ENCODE data around the gene SCN9A.
"Not testable (repeated sequence)": the region's sequence is repeated elsewhere in the genome, so short reads cannot be mapped to it uniquely, and the experiment has no call there.

SCN9A gene

GRCh38 chr2:166375736-166376487, at the start of gene SCN9A:
Gene SCN9A, minus strand, starts transcription at chr2:166375944. Its CDS starts 64,188 bp downstream, at chr2:166311756.
- DNase-seq: peak; percentile 75 to 86

DNA sequence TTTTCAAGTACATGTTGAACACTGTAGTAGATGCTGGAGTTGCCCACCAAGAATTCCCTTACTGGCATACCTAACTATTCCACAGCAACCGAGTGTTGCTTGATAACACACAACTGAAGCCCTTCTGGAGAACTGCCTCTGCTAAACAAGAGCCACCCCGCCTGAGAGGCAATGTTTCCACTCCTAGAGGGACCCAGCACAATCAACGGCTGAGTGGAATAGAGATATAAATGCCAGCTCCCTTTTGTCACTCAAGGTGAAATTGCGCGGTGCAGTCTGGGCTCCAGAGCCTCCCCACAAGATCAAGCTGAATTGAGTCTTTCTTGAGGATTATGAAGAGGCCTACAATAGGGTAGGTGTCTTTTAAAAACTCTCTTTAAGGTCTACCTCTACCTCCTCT, 49.1 kb upstream of the SCN9A start:
- DNase-seq: no peak

DNA sequence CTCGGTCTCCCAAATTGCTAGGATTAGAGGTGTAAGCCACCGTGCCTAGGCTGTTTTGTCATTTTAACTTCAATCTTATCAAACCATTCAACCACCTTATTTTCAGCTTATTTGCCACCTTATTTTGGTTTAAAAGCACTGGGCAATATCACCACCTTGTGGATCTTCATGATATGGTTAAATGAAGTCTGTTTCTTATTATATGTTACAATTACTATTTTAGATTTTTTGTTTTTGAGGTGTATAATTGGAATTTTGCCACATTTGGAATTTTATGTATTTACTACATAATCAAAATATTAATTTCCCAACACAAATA, 43.8 kb upstream of the SCN9A start:
- DNase-seq: peak; percentile 1 to 26

GRCh38 chr2:166418853-166419615, 43.3 kb upstream of the SCN9A start:
- no peak for DNase-seq

DNA sequence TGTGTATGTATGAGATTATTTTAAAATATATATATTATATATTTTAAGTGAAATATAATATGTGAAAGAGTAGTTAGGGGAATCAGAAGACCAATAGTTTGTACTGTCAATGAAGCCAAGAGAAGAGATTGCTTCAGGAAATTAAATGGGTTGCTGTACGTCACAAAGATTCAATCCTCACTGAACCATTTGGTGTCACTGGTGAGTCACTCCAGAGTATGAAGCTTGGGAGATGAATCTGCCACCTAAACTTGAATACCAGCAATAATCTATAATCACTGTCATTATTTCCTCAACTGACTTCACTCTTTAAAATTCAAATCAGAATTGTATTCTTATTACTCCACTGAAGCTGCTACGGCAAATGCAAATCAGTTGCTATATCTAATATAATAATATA, 41.9 kb upstream of the SCN9A start:
- DNase-seq: peak; percentile 0 to 17

GRCh38 chr2:166413255-166413654, 37.5 kb upstream of the SCN9A start:
- DNase-seq: no peak

- DNase-seq: no peak
Measured at GRCh38 chr2:166411473-166412230, 35.9 kb upstream of the SCN9A start.

DNA sequence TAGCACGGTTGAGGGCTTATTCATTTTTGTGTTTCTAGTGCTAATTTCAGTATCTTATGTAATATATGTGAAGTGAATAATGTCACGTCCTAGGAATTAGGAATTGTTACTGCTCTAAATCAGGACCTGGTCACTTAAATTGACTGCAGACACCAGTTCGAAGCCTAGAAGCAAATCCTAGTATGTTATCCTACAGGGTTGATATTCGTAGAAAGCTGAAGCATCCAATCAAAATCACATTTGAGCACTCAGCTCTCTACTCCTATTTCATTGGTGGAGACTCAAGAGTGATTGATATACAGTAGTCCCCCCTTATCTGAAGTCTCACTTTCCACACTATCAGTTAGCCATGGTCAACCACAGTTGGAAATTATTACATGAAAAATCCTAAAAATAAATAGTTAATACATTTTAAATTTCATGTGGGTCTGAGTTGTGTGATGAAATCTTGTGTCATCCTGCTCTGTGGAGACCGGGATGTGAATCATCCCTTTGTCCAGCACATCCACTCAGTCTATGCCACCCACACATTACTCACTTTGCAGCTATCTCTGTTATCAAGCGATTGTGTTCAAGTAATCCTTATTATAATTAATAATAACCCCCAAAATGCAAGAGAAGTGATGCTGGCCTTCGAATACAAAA, 35.2 kb upstream of the SCN9A start:
- DNase-seq: no peak

DNA sequence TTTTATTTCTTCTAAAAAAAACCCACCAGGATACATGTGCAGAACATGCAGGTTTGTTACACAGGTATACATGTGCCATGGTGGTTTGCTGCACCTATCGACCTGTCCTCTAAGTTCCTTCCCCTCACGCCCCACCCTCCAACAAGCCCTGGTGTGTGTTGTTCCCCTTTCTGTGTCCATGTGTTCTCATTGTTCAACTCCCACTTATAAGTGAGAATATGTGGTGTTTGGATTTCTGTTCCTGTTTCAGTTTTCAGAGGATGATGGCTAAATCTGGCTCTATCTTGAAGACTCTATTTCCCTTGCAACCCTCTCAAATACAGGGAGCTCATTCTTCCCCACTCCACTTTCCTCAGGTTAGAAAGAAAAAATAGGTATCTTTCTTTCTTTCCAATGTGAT, 32.0 kb upstream of the SCN9A start:
- DNase-seq: not testable (repeated sequence)

DNA sequence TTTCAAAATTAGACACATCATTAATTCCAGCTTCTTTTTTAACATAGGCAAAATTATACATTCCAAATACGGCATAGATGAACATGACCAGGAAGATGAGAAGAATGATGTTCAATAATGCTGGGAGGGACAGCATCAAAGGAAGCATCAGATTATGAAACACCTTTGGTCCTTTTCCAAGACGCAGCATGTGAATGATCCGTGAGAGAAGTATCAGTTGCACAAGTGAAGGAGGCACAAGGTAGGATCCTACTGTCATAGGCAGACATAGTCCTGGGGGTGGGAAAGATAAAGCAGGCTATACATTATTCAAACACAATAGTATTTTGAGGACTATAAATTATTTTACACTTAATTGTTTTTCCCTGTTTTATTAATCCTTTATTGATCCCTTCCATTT, 30.6 kb upstream of the SCN9A start:
- no peak for DNase-seq

- no peak for DNase-seq
Measured at GRCh38 chr2:166405569-166405926, 29.8 kb upstream of the SCN9A start.

DNA sequence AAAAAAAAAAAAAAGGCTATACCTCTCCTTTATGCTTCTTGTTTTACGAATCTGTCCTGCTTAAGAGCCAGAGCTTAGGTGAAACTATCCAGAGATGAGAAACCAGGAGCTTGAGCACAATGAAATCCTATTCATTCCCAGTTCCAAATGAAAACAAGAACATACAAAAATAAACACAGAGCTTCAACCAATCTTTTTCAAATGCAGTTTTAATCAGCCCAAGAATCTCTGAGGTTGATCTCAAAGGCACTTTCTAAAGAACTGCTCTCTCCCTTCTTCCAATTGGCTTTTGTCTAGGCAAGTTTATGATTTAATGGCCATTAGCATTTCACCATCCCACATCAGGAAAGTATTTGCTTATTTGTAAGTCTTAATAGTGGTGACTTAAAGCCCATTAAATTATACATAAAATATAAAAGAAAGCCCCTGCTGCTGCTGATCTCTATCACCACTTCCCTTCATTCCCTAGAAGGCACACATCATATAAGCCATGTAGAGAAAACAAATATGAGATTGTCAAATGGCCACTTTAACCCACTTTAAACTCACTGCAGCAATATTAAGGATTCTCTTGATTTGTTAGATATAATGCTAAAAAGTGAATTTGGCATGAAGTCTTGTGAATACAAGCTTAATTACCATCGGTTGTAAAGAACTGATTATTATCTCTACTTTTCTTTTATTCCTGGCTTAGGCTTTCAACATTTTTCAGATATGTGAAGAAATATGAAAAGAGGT, 29.3 kb upstream of the SCN9A start:
- DNase-seq: no peak

DNA sequence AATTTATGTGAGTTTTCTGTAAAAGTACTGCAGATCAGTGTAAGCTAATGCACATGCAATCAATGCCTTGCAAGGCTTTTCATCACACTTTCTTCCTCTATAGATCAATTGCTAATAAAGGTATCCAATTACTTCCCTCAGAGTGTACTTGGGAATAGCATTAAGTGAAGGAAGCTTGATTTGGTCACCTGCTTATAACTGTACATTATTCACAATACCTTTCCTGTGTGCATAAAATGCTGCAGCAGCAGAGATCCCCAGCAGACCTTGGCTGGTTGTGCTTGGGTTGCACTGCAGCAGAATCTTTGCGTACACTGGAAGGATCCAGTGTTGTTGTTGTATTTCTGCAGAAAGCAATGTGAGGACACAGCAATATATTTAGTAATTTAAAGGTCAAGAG, 18.5 kb upstream of the SCN9A start:
- DNase-seq: no peak

- no peak for DNase-seq
Measured at GRCh38 chr2:166393008-166393407, 17.3 kb upstream of the SCN9A start.

DNA sequence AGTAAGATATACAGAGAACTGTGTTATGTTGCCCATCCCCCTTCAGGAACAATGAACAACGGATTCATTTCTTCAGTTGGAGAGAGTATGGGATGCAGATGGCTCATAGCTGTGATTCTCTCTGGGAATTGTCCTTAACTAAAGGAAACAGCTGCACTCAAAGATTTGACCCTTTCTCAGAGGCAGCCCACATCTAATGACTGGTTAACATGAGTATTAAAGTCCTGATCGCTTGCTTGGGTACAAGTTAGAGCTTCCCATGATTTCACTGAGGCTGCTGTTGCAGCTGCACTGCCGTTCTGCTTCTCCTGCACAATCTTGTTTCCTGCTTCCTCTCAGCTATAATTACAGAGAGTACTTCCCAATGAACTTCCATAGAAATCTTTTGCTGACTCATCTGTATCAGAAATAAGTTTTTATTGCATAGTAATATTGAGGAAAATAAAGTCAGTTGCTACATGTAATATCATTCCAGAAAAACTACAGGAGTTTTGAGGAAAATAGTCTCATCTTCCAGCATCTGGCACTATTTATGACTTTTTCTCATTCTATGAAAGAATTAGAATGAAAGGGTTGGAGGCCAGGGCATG, 12.8 kb upstream of the SCN9A start:
- DNase-seq: no peak

- DNase-seq: no peak
Measured at GRCh38 chr2:166385313-166385712, 9.6 kb upstream of the SCN9A start.

DNA sequence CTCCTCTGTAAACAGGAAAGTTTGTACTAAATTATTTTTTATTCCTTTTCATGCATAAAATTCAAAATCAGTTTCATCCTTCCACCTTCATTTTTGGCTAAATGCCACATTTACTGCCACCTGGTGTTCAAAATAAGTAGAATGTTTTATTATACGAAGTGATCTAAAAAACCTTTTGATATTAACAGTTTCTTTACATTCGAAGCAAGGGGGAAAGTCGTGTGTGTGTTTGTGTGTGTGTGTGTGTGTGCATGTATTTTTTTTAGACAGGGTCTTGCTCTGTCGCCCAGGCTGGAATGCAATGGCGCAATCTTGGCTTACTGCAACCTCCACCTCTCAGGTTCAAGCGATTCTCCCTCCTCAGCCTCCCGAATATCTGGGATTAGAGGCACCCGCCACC, 9.0 kb upstream of the SCN9A start:
- DNase-seq: no peak

DNA sequence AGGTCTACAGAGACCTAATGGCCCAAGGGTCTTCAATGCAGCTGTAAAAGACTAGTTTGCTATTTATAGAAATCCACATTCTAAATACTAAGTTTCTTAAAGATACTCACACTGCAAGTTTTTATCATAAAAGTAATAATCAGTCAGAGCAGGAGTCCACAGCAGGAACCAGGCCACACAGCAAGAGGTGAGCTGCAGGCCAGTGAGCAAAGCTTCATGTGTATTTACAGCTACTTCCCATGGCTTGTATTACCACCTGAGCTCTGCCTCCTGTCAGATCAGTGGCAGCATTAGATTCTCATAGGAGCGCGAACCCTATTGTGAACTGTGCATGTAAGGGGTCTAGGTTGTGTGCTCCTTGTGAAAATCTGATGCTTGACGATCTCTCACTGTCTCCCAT, 6.7 kb upstream of the SCN9A start:
- no peak for DNase-seq

GRCh38 chr2:166380615-166381014, 4.9 kb upstream of the SCN9A start:
- DNase-seq: no peak

- DNase-seq: no peak
Measured at GRCh38 chr2:166376873-166377272, 1.1 kb upstream of the SCN9A start.

DNA sequence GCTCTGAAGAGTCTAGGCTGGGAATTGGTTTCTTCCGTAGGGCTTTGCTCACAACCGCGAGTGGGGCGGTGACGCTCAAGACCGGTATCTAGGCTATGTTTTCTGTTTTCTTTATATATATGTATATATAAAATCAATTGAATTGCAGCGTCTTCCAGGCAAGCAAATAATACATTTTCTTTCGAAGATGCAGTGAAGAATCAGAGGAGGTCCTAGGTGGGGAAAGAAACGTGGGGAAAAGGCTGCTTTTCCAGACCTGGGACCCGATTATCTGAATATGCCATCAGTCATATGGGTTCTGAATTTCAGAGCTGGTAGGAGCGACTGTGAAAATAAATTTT, 714 bp upstream of the SCN9A start:
- no peak for DNase-seq

DNA sequence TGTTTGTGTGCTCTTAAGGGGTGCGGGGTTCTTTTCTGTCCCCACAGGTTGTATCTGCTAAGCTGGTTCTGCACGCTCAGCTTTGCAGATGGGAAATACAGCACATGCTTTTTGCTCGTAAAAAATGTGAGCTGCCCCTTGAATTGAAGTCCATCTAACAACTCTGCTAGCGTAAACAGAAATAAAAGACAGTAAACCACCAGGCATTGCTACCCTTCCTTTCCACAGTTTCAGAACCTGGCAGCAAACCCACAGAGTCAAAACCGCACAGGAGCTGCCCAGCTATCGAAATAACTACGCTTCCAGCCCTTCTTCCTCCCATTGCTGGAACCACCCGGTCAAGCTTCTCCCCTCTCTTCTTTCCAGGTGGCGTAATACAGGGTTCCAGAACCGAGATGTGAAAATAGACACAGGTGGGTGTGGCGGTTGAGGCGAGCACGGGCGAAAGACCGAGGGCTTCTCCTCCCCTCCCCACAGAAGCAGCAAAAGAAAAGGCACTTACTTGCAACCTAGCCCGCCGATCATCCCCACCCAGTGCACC, 479 bp downstream of the SCN9A start:
- DNase-seq: peak in 1 of 2 experiments; percentile 56

Data from SHP77 (cell line).